AG09319 (cell line): ENCODE measurements around the gene C20orf202.

ENCODE experiments used
- DNase-seq: peaks from one replicate; pipeline ENCODE4 v3.0.0-alpha.2; 2010; ENCODE audit warnings: low read depth; ENCODE audit errors: extremely low read depth
- CTCF ChIP-seq: IDR thresholded peaks from 2 replicates; pipeline ENCODE4 v1.5.1; 2011; ENCODE audit warnings: low read depth, mild to moderate bottlenecking, inconsistent platforms, low read length, moderate library complexity

Gene C20orf202

GRCh38 chr20:1189827-1190226 is 13.4 kb upstream of the C20orf202 start:
- no peak for DNase-seq
- no peak for TF ChIP-seq CTCF

GRCh38 chr20:1190847-1191246 is 12.4 kb upstream of the C20orf202 start:
- no peak for DNase-seq
- TF ChIP-seq CTCF: no peak

GRCh38 chr20:1191299-1191698 is 12.0 kb upstream of the C20orf202 start:
- DNase-seq: no peak
- TF ChIP-seq CTCF: no peak

GRCh38 chr20:1195226-1195625 is 8.0 kb upstream of the C20orf202 start:
- TF ChIP-seq CTCF: no peak
- no peak for DNase-seq

- TF ChIP-seq CTCF: no peak
- DNase-seq: no peak
Measured at GRCh38 chr20:1196634-1197033, 6.6 kb upstream of the C20orf202 start.

GRCh38 chr20:1197801-1198200 is 5.5 kb upstream of the C20orf202 start:
- no peak for DNase-seq
- TF ChIP-seq CTCF: no peak

GRCh38 chr20:1198751-1199150 is 4.5 kb upstream of the C20orf202 start:
- no peak for DNase-seq
- no peak for TF ChIP-seq CTCF
